Large intestine (tissue), 3 donors: Measurements from ENCODE around the gene ATF3. TPM values are rescaled to one million over a fixed set of nuclear protein-coding genes. Genes with fewer than 3 reads are reported as not detected.

Source experiments
- DNase-seq, 2 donors: peaks; one replicate each; pipeline versions ENCODE4 v3.0.0 to v3.0.0-alpha.2; 2013
- H3K27ac ChIP-seq: one replicate; pipeline ENCODE4 v1.5.1; 2013; ENCODE audit warnings: low read length
- H3K27me3 ChIP-seq: 2 replicates; pipeline ENCODE4 v1.6.1; 2013; ENCODE audit warnings: low read length; ENCODE audit not compliant: control insufficient read depth, insufficient read depth
- H3K36me3 ChIP-seq: 2 replicates; pipeline ENCODE4 v1.6.1; 2013; ENCODE audit warnings: low read length; ENCODE audit not compliant: control insufficient read depth, insufficient read depth
- H3K4me1 ChIP-seq: one replicate; pipeline ENCODE4 v1.6.1; 2013; ENCODE audit warnings: low read length; ENCODE audit not compliant: control insufficient read depth, insufficient read depth
- H3K4me3 ChIP-seq: one replicate; pipeline ENCODE4 v1.5.1; 2013; ENCODE audit warnings: low read length
- H3K9me3 ChIP-seq: one replicate; pipeline ENCODE4 v1.6.1; 2013; ENCODE audit warnings: mild to moderate bottlenecking, low read depth, low read length, moderate library complexity; ENCODE audit not compliant: control insufficient read depth
- WGBS: methylation state at CpG from one replicate; pipeline ENCODE4 v1.1.5; 2013; ENCODE audit warnings: low lambda C conversion rate; ENCODE audit not compliant: insufficient coverage; 5-methylcytosine and 5-hydroxymethylcytosine counted together
- polyA plus RNA-seq: library from polyadenylated mRNA; unstranded; fragments of 120-200 nt; gene quantifications from one replicate; pipeline ENCODE4 v1.2.1, GENCODE V29; 2013

The ATF3 gene
- polyA plus RNA-seq, 1 donor = 71.1 TPM

DNA sequence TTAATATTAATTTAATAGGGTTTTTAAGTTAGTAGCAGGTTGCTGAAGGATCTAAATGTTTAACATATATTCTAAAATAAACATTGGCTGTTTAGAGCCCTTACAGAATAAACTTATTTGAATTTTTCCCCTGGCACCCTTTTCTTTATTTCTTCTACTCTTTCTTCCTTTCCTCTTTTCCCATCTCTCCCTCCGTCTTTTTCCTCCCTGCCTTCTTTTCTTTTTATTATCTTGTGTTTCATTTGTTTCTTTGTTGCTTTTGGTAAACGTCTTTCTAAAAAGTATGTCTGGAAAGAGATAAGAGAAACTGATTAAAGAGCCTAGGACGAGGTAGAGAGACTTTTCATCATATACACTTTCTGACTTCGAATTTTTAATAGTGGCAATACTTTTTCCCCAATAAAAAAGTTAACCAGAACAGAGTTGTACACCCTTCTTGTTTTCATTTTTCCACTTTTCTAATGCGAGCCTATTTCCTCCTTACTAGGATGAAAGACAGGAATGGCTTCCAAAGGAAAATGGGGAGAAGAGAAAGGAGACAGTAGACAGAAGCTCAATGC lies 39.5 kb upstream of the ATF3 start:
- no peaks in the 10 kb centered on the region for H3K9me3 ChIP-seq
- no peak overlapping the region for H3K4me3 ChIP-seq
- WGBS = 59% methylated on average over 4 of the region's 5 CpGs
- no peaks in the 10 kb centered on the region for H3K27me3 ChIP-seq
- no peaks in the 10 kb centered on the region for H3K36me3 ChIP-seq
- H3K4me1 ChIP-seq = peaks cover 10% of the 10 kb centered on the region
- H3K27ac ChIP-seq = no peak overlapping the region
- DNase-seq = no peak

DNA sequence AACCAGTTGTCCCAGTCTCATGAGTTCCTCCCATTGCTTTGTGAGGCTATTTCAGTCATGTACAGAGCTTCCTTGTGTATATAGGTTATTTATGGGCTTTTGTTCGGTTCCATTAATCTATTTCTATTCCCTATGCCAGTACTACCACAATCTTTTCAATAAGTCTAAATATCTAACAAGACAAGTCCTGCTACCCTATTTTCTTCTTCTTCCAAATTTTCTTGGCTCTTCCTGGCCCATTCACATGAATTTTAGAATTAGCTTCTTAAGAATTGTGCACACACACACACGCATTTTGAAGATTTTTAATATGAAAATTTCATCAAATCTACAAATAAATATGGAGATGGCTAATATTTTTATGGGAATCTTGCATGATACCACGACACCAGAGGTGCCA lies 33.8 kb upstream of the ATF3 start:
- Histone ChIP-seq H3K9me3 (no peaks in the 10 kb centered on the region), H3K27ac (no peak overlapping the region), H3K36me3 (no peaks in the 10 kb centered on the region), H3K27me3 (no peaks in the 10 kb centered on the region), H3K4me1 (no peaks in the 10 kb centered on the region), H3K4me3 (no peak overlapping the region)
- no peak for DNase-seq
- WGBS = 100% methylated on average over 2 of the region's 3 CpGs

DNA sequence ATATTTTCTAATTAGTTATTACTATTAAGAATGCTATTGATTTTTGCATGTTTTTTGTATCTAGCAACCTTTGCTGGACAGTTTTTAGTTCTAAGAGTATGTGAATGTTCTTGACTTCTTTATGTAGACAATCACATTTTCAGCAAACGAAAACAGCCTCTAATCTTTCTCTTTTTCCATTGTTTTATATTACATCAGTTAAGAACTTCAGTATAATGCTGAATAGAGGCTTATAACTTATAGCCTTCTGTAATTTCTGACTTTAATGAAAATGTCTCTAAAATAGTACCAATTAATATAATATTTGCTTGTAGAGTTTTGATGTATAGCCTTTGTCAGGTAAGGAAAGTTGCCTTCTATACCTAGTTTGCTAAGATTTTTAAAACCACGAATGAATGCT lies 33.2 kb upstream of the ATF3 start:
- H3K27me3 ChIP-seq = no peaks in the 10 kb centered on the region
- 92% methylated on average over 2 of the region's 2 CpGs for WGBS
- no peak overlapping the region for H3K4me3 ChIP-seq
- H3K27ac ChIP-seq = no peak overlapping the region
- H3K36me3 ChIP-seq = no peaks in the 10 kb centered on the region
- no peak for DNase-seq
- H3K4me1 ChIP-seq = no peaks in the 10 kb centered on the region
- no peaks in the 10 kb centered on the region for H3K9me3 ChIP-seq

DNA sequence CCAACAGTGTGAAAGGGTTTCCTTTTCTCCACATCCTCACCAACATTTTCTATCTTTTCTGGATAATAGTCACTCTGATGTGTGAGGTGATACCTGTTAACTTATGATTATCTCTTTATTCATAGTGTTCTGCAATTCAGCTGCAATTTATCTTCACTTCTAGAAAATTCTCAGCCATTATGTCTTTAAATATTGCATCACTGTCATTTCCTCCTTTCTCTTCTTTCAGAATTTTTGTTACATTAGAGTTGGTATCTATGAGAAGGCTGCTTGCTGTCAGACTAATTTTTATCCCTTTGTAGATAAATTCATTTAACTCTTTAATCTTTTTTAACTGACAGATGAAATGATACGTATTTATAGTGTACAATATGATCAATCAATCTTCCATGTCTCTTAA lies 30.5 kb upstream of the ATF3 start:
- no peak for DNase-seq
- Histone ChIP-seq H3K27ac (no peak overlapping the region), H3K36me3 (no peaks in the 10 kb centered on the region), H3K4me1 (no peaks in the 10 kb centered on the region), H3K9me3 (no peaks in the 10 kb centered on the region), H3K4me3 (no peak overlapping the region), H3K27me3 (no peaks in the 10 kb centered on the region)
- WGBS = 100% methylated on average over 1 of the region's 1 CpG

DNA sequence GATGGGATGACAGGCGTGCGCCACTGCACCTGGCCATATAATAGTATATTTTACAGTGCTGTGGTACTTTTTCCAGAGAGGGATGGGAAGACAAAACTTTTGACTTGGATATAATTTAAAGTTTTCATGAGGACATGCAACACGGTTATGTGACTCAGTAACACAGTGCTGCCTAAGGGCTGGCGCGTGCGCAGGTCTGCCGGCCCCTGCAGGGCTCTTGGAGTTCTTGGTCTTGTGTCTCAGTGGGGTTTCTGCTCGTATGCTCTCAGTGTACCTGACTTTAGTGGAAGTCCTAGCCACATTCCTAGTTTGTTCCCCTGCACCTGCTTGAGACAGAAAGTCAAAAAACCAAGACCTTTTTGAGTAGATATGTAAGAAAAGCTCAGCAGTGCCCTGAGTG lies 27.5 kb upstream of the ATF3 start:
- no peaks in the 10 kb centered on the region for H3K36me3 ChIP-seq
- no peaks in the 10 kb centered on the region for H3K4me1 ChIP-seq
- H3K9me3 ChIP-seq = no peaks in the 10 kb centered on the region
- H3K4me3 ChIP-seq = no peak overlapping the region
- H3K27me3 ChIP-seq = peaks cover under 1% of the 10 kb centered on the region
- H3K27ac ChIP-seq = no peak overlapping the region
- WGBS = no CpG with 5 or more reads among the region's 8 CpGs
- no peak for DNase-seq

DNA sequence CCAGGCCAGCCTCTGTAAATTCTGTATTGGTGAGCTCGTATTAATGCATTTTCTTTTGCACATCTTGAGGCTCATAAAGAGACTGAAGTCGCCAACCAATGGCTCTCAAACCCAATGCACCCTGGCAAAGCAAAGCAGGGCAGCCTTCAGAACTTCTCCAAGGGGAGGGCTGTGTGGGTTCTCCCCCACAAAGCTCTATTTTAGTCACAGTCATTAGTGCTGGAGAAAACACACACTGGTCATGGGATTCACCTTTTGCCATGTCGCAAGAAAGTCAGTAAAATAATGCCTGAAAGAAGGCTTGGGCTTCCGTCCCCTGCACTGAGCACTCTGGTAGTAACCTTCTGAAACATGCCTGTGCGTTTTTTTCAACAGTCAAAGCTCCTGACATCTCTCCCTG lies 26.3 kb upstream of the ATF3 start:
- Histone ChIP-seq H3K36me3 (no peaks in the 10 kb centered on the region), H3K27me3 (peaks cover 3% of the 10 kb centered on the region), H3K9me3 (no peaks in the 10 kb centered on the region), H3K27ac (no peak overlapping the region), H3K4me3 (no peak overlapping the region), H3K4me1 (no peaks in the 10 kb centered on the region)
- WGBS = no CpG with 5 or more reads among the region's 5 CpGs
- no peak for DNase-seq

DNA sequence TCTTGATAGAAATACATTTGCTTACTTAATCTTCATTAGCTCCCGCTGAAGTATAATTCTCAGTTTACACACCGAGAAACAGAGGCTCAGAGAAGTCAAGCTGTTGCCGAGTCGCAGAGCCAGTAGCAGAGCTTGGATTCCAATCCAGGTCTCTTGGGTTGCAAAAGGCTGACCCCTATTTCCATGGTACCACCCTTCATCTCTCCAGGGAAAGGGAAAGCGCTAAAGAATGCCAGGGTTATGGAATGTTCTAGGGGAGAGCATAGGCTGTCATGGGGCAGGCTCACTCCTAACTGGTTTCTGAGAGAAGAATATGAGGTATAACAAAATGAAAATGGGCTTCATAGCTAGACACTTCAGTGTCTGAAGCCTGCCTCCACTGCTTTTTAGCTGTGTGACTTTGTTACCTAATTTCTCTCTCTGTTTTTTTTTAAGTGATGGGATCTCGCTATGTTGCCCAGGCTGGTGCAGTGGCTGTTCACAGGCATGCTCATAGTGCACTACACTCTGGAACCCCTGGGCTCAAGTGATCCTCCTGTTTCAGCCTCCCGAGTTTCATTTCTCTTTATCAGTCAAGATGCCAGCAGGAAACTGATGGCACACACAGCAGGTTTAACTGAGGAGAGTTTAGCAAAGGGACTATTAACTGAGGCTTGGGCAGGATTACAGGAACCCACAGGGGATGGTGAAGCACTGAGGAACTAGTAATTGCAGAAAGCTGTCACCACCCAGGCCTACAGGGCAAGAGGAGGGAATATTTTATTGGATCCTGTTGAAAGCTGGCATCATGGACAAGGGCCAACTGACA lies 25.5 kb upstream of the ATF3 start:
- no peak for DNase-seq
- Histone ChIP-seq H3K4me3 (no peak overlapping the region), H3K9me3 (no peaks in the 10 kb centered on the region), H3K36me3 (no peaks in the 10 kb centered on the region), H3K27ac (no peak overlapping the region), H3K4me1 (no peaks in the 10 kb centered on the region), H3K27me3 (peaks cover 7% of the 10 kb centered on the region)
- WGBS = no CpG with 5 or more reads among the region's 7 CpGs

DNA sequence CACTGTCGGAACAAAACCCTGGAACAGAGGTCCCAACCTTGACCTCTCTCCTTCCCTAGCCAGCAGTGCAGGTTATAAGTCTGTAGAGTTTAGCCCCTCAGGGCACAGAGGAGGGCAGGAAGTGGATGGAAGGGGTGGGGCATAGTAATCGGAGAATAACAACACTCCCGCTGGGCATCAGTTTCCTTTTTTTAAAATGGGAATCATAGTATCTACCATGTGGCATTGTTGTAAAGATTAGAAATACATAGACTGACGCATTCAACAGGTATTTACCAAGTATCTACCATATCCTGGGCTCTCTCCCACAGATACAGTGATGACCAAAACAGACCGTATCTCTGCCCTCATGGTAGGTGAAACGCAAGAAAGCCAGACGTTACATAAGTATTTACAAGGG lies 24.9 kb upstream of the ATF3 start:
- WGBS = no CpG with 5 or more reads among the region's 7 CpGs

DNA sequence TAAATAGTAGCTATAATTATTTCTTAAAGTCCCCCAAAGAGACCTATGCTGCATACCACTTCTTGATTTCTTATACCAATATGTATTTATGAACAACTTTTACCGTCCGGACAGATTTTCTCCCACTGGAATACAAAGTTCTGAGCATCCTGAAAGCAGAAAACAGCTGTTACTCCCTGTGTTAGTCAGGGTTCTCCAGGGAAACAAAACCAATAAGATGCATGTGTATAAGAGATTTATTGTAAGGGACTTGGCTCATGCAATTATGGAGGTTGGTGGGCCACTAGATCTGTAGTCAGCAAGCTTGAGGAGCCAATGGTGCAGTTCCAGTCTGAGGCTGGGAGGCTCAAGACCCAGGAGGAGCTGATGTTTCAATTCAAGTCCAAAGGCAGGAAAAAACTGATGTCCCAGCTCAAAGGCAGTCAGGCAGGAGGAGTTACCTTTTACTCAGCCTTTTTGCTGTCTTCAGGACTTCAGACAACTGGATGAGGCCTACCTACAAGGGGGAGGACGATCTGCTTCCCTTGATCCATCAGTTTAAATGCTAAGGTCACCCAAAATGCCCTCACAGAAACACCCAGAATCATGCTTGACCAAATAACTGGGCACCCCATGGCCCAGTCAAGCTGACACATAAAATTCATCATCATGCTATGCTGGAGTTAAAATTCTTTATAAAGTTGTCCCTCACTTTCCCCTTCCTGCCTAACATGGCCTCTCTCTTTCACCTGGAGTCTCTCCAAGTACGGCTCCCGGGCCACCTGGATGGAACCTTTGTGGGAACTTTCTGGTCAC lies 24.3 kb upstream of the ATF3 start:
- no peak overlapping the region for H3K4me3 ChIP-seq
- H3K36me3 ChIP-seq = no peaks in the 10 kb centered on the region
- H3K27ac ChIP-seq = no peak overlapping the region
- H3K27me3 ChIP-seq = peaks cover 10% of the 10 kb centered on the region
- no CpG with 5 or more reads among the region's 5 CpGs for WGBS
- no peaks in the 10 kb centered on the region for H3K9me3 ChIP-seq
- DNase-seq = no peak
- no peaks in the 10 kb centered on the region for H3K4me1 ChIP-seq

More for the DNA sequence above, 24.9 kb upstream of the ATF3 start:
- no peaks in the 10 kb centered on the region for H3K9me3 ChIP-seq
- no peaks in the 10 kb centered on the region for H3K36me3 ChIP-seq
- no peak for DNase-seq
- no peak overlapping the region for H3K4me3 ChIP-seq
- H3K4me1 ChIP-seq = no peaks in the 10 kb centered on the region
- H3K27ac ChIP-seq = no peak overlapping the region
- H3K27me3 ChIP-seq = peaks cover 10% of the 10 kb centered on the region

DNA sequence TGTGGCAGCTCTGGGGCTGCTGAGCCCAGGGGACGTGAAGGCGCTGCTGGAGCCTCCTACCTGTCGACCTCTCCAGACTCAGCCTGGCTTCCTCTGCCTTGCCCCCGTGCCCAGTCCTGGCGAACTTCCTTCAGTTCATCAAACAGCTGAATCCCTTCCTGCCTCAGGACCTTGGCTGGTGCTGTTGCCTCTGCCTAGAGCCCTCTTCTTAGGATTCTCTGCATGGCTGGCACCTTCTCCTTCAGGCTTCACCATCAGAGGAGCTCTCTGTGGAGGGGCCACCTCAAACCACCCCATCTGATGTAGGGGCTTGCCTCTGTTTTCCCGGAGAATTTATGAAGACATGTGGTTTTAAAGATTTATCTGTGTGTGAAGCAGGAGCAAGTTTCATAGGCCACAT lies 23.4 kb upstream of the ATF3 start:
- Histone ChIP-seq H3K4me1 (no peaks in the 10 kb centered on the region), H3K9me3 (no peaks in the 10 kb centered on the region), H3K4me3 (no peak overlapping the region), H3K36me3 (no peaks in the 10 kb centered on the region), H3K27me3 (peaks cover 10% of the 10 kb centered on the region), H3K27ac (no peak overlapping the region)
- no CpG with 5 or more reads among the region's 6 CpGs for WGBS
- no peak for DNase-seq
